ENCODE data around the gene SCAP. TPM values are rescaled to one million over a fixed set of nuclear protein-coding genes. Genes with fewer than 3 reads are reported as not detected.

The SCAP gene
- total RNA-seq, 1 donor from 2014 or later: 76.4 TPM

GRCh38 chr3:47432673-47433072 lies 43.1 kb downstream of the SCAP start:
- H3K4me1 Mint-ChIP-seq (ENCODE audit: unreplicated experiment): no peaks in the 10 kb centered on the region
- no peak overlapping the region for H3K27ac Mint-ChIP-seq (ENCODE audit: unreplicated experiment)
- no peak overlapping the region for H3K4me3 Mint-ChIP-seq (ENCODE audit: unreplicated experiment)
- no peaks in the 10 kb centered on the region for H3K27me3 Mint-ChIP-seq (ENCODE audit: unreplicated experiment)
- DNase-seq (ENCODE audit: extremely low spot score, unreplicated experiment): peak; percentile 27
- H3K36me3 Mint-ChIP-seq (ENCODE audit: unreplicated experiment): peaks cover 35% of the 10 kb centered on the region
- TF ChIP-seq, protein P1, sequence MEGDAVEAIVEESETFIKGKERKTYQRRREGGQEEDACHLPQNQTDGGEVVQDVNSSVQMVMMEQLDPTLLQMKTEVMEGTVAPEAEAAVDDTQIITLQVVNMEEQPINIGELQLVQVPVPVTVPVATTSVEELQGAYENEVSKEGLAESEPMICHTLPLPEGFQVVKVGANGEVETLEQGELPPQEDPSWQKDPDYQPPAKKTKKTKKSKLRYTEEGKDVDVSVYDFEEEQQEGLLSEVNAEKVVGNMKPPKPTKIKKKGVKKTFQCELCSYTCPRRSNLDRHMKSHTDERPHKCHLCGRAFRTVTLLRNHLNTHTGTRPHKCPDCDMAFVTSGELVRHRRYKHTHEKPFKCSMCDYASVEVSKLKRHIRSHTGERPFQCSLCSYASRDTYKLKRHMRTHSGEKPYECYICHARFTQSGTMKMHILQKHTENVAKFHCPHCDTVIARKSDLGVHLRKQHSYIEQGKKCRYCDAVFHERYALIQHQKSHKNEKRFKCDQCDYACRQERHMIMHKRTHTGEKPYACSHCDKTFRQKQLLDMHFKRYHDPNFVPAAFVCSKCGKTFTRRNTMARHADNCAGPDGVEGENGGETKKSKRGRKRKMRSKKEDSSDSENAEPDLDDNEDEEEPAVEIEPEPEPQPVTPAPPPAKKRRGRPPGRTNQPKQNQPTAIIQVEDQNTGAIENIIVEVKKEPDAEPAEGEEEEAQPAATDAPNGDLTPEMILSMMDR (IDR thresholded peaks at IDR 0.05): no peak
- no peaks in the 10 kb centered on the region for H3K9me3 Mint-ChIP-seq (ENCODE audit: unreplicated experiment)

GRCh38 chr3:47431225-47431624 lies 44.5 kb downstream of the SCAP start:
- TF ChIP-seq, protein P1 (IDR thresholded peaks at IDR 0.05): no peak
- H3K4me3 Mint-ChIP-seq (ENCODE audit: unreplicated experiment): no peak overlapping the region
- no peaks in the 10 kb centered on the region for H3K4me1 Mint-ChIP-seq (ENCODE audit: unreplicated experiment)
- no peak overlapping the region for H3K27ac Mint-ChIP-seq (ENCODE audit: unreplicated experiment)
- peak; percentile 2 for DNase-seq (ENCODE audit: extremely low spot score, unreplicated experiment)
- no peaks in the 10 kb centered on the region for H3K9me3 Mint-ChIP-seq (ENCODE audit: unreplicated experiment)
- H3K27me3 Mint-ChIP-seq (ENCODE audit: unreplicated experiment): no peaks in the 10 kb centered on the region
- H3K36me3 Mint-ChIP-seq (ENCODE audit: unreplicated experiment): peaks cover 32% of the 10 kb centered on the region

DNA sequence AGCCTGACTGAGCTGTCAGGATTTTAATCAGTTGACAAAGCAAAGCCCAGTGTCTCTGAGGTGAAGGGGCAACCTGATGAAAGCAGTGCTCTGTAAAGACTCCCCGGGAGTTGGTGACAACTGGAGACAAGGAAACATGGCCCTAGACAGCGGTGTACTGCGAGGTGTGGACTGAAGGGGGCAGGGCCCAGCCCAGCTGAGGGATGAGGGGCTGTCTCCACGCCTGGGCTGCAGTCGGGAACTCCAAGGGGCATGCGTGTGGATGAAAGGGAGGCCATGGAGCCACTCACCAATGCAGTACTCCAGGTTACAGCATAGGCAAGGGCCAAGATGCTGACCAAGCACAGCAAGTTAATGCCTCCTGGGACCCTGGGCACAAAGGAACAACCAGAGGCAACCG lies 45.1 kb downstream of the SCAP start:
- Mint-ChIP-seq H3K9me3 (ENCODE audit: unreplicated experiment) (no peaks in the 10 kb centered on the region), H3K4me3 (ENCODE audit: unreplicated experiment) (no peak overlapping the region), H3K27me3 (ENCODE audit: unreplicated experiment) (no peaks in the 10 kb centered on the region), H3K36me3 (ENCODE audit: unreplicated experiment) (peaks cover 32% of the 10 kb centered on the region), H3K4me1 (ENCODE audit: unreplicated experiment) (no peaks in the 10 kb centered on the region), H3K27ac (ENCODE audit: unreplicated experiment) (no peak overlapping the region)
- peak; percentile 59 for DNase-seq (ENCODE audit: extremely low spot score, unreplicated experiment)
- TF ChIP-seq, protein P1 (IDR thresholded peaks at IDR 0.05): no peak

DNA sequence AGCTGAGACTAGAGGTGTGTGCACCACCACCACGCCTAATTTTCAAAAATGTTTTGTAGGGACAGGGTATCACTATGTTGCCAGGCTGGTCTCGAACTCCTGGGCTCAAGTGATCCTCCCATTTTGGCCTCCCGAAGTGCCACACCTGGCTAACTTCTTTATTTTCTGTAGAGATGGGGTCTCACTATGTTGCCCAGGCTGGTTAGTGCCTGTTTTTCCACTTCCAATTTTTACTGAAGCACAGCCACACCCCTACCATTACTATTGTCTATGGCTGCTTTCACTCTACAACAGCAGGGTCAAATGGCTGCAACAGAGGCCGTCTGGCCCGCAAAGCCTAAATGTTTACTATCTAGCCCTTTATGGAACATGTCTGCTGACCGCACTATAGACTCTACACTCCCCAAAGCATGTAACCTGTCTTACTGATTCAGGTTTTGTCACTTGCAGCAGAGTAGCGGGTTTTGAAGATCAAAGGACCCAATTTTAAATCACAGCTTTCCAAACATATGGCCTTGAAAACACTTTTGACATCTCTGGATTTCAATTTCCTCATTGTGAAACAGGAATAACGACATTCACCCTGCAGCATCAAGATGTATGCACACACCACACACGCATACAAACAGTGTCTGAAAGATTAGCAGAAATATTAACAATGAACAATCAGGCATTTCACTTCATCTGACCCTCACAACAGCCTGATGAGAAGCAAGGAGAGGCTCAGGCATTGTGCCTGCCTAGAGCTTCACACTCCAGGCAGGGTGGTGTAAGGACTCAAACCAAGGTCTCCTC lies 46.1 kb downstream of the SCAP start:
- peak; percentile 23 for DNase-seq (ENCODE audit: extremely low spot score, unreplicated experiment)
- Mint-ChIP-seq H3K27ac (ENCODE audit: unreplicated experiment) (no peak overlapping the region), H3K36me3 (ENCODE audit: unreplicated experiment) (peaks cover 28% of the 10 kb centered on the region), H3K4me3 (ENCODE audit: unreplicated experiment) (no peak overlapping the region), H3K9me3 (ENCODE audit: unreplicated experiment) (no peaks in the 10 kb centered on the region), H3K27me3 (ENCODE audit: unreplicated experiment) (no peaks in the 10 kb centered on the region), H3K4me1 (ENCODE audit: unreplicated experiment) (no peaks in the 10 kb centered on the region)
- TF ChIP-seq, protein P1 (IDR thresholded peaks at IDR 0.05): no peak

DNA sequence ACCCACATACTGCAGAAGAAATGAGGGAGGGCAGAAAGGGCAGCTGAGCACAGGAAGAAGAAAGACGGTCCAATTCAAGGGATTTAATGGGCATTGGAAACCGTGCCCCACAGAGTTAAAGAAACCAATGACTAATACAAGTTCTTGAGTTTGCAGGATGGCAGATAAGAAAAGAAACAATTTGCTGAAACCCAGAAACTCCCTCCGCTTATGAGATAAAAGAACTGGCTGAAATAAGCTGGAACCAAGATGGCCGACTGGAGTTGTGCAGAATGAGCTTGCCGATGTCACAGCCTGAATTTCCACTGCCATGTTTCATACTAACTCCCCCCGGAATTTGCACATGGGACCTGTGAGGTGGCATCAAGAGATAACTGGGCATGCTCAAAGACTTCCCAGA lies 47.1 kb downstream of the SCAP start:
- Mint-ChIP-seq H3K27ac (ENCODE audit: unreplicated experiment) (no peak overlapping the region), H3K27me3 (ENCODE audit: unreplicated experiment) (no peaks in the 10 kb centered on the region), H3K4me1 (ENCODE audit: unreplicated experiment) (no peaks in the 10 kb centered on the region), H3K36me3 (ENCODE audit: unreplicated experiment) (peaks cover 22% of the 10 kb centered on the region), H3K9me3 (ENCODE audit: unreplicated experiment) (no peaks in the 10 kb centered on the region), H3K4me3 (ENCODE audit: unreplicated experiment) (no peak overlapping the region)
- TF ChIP-seq, protein P1 (IDR thresholded peaks at IDR 0.05): no peak
- no peak for DNase-seq (ENCODE audit: extremely low spot score, unreplicated experiment)

Measured in osteocyte (in vitro differentiated cells).